Cortex of kidney (tissue), 1 donor: Measurements from ENCODE around the gene BPIFB3.

ENCODE experiments used
- DNase-seq: peaks from one replicate; lab custom pipeline; 2025; lab: John Stamatoyannopoulos, UW

The BPIFB3 gene

GRCh38 chr20:33053291-33054106, at the start of gene BPIFB3:
Gene BPIFB3, plus strand, starts transcription at chr20:33053903. Its CDS starts 1,533 bp downstream, at chr20:33055436.
- no peak for DNase-seq

- no peak for DNase-seq
Measured at GRCh38 chr20:33004141-33004751, 49.5 kb upstream of the BPIFB3 start, which contains the start of gene SUN5. Gene SUN5, minus strand, starts transcription at chr20:33004433. Its CDS starts 93 bp downstream, at chr20:33004340.

- no peak for DNase-seq
Measured at GRCh38 chr20:33005132-33005566, 48.6 kb upstream of the BPIFB3 start.

GRCh38 chr20:33005908-33006775, 47.6 kb upstream of the BPIFB3 start:
- DNase-seq: no peak

GRCh38 chr20:33006776-33007375, 46.8 kb upstream of the BPIFB3 start:
- no peak for DNase-seq

GRCh38 chr20:33007376-33008335, 46.0 kb upstream of the BPIFB3 start, which contains the start of gene BPIFB2:
Gene BPIFB2, plus strand, starts transcription at chr20:33007704. Its CDS starts 871 bp downstream, at chr20:33008575.
- no peak for DNase-seq

- no peak for DNase-seq
Measured at GRCh38 chr20:33008336-33009213, 45.1 kb upstream of the BPIFB3 start.

GRCh38 chr20:33009214-33010132, 44.2 kb upstream of the BPIFB3 start:
- DNase-seq: no peak

- no peak for DNase-seq
Measured at GRCh38 chr20:33010133-33010504, 43.6 kb upstream of the BPIFB3 start.

GRCh38 chr20:33010674-33011449, 42.8 kb upstream of the BPIFB3 start:
- DNase-seq: no peak

- no peak for DNase-seq
Measured at GRCh38 chr20:33012327-33013189, 41.1 kb upstream of the BPIFB3 start.

GRCh38 chr20:33013701-33014326, 39.9 kb upstream of the BPIFB3 start:
- no peak for DNase-seq

- no peak for DNase-seq
Measured at GRCh38 chr20:33014336-33015113, 39.2 kb upstream of the BPIFB3 start.

- DNase-seq: no peak
Measured at GRCh38 chr20:33015114-33015484, 38.6 kb upstream of the BPIFB3 start.
